Lower lobe of right lung (tissue), 2 donors: Measurements from ENCODE around the gene TJAP1. TPM values are rescaled to one million over a fixed set of nuclear protein-coding genes. Genes with fewer than 3 reads are reported as not detected.

Experiments used
- ATAC-seq, 2 donors: fragments of 200-7000 bp; cut with Tn5 transposase; one replicate each; pipeline ENCODE4 v1.9.1; 2020 to 2022; ENCODE audit warnings: mild to moderate bottlenecking in 2 of 2, moderate library complexity in 2 of 2
- DNase-seq: peaks from one replicate; pipeline ENCODE4 v3.0.0-alpha.2; 2020
- H3K27ac ChIP-seq: fragments of 200-600 bp; one replicate; pipeline ENCODE4 v1.8.0; 2022
- H3K27me3 ChIP-seq: fragments of 200-600 bp; one replicate; pipeline ENCODE4 v1.8.0; 2022; ENCODE audit warnings: low read depth
- H3K36me3 ChIP-seq: fragments of 200-600 bp; one replicate; pipeline ENCODE4 v1.8.0; 2022; ENCODE audit warnings: mild to moderate bottlenecking
- H3K4me1 ChIP-seq: fragments of 200-600 bp; one replicate; pipeline ENCODE4 v1.8.0; 2022
- H3K4me3 ChIP-seq: fragments of 200-600 bp; one replicate; pipeline ENCODE4 v1.8.0; 2022; ENCODE audit warnings: mild to moderate bottlenecking
- H3K9me3 ChIP-seq: fragments of 200-600 bp; one replicate; pipeline ENCODE4 v1.8.0; 2022
- CTCF ChIP-seq: fragments of 200-600 bp; IDR thresholded peaks from one replicate; pipeline ENCODE4 v1.8.0; 2022; ENCODE audit warnings: antibody characterized with exemption, mild to moderate bottlenecking
- intact Hi-C: fragments of 100-400 bp; cut with DNase I; formaldehyde crosslinking; loops from one replicate; pipeline ENCODE4 v1.11.0; 2022
- total RNA-seq: library from RNA; stranded (reverse); fragmentation: NEBNext Ultra II Directional; extraction: Animal tissue kit (Norgen Biotek cat#: 25700); gene quantifications from one replicate; pipeline ENCODE4 v1.2.1, GENCODE V29; 2021
- donor health status: DM: no; HTN: yes; CAD: no; lungs with severe emphysema.

TJAP1 gene
- total RNA-seq, 1 donor from 2014 or later = 34.3 TPM

- TF ChIP-seq CTCF = no peak
- H3K27ac ChIP-seq = no peak overlapping the region
- intact Hi-C loops = no loop called here
- H3K9me3 ChIP-seq = no peaks in the 10 kb centered on the region
- peaks cover 99% of the 10 kb centered on the region for H3K36me3 ChIP-seq
- H3K4me3 ChIP-seq = no peak overlapping the region
- DNase-seq (no peak), ATAC-seq (no peak)
- H3K27me3 ChIP-seq = no peaks in the 10 kb centered on the region
- no peaks in the 10 kb centered on the region for H3K4me1 ChIP-seq
Measured at GRCh38 chr6:43442935-43443334, 34.4 kb upstream of the TJAP1 start.

- DNase-seq (no peak), ATAC-seq (no peak)
- peaks cover 99% of the 10 kb centered on the region for H3K36me3 ChIP-seq
- H3K4me1 ChIP-seq = no peaks in the 10 kb centered on the region
- H3K27me3 ChIP-seq = no peaks in the 10 kb centered on the region
- H3K9me3 ChIP-seq = no peaks in the 10 kb centered on the region
- TF ChIP-seq CTCF = no peak
- intact Hi-C loops = no loop called here
- no peak overlapping the region for H3K27ac ChIP-seq
- no peak overlapping the region for H3K4me3 ChIP-seq
Measured at GRCh38 chr6:43444036-43444435, 33.3 kb upstream of the TJAP1 start.

- intact Hi-C loops = no loop called here
- Histone ChIP-seq H3K9me3 (no peaks in the 10 kb centered on the region), H3K4me1 (no peaks in the 10 kb centered on the region), H3K36me3 (peaks cover 99% of the 10 kb centered on the region), H3K27me3 (no peaks in the 10 kb centered on the region), H3K4me3 (no peak overlapping the region), H3K27ac (no peak overlapping the region)
- no peak for TF ChIP-seq CTCF
- DNase-seq (no peak), ATAC-seq (no peak)
Measured at GRCh38 chr6:43444582-43444981, 32.8 kb upstream of the TJAP1 start.

GRCh38 chr6:43445576-43445975 is 31.8 kb upstream of the TJAP1 start:
- H3K27me3 ChIP-seq = no peaks in the 10 kb centered on the region
- H3K36me3 ChIP-seq = peaks cover 99% of the 10 kb centered on the region
- intact Hi-C loops = no loop called here
- H3K27ac ChIP-seq = no peak overlapping the region
- H3K9me3 ChIP-seq = no peaks in the 10 kb centered on the region
- no peak for TF ChIP-seq CTCF
- DNase-seq (no peak), ATAC-seq (no peak)
- no peaks in the 10 kb centered on the region for H3K4me1 ChIP-seq
- no peak overlapping the region for H3K4me3 ChIP-seq

GRCh38 chr6:43447604-43448003 is 29.8 kb upstream of the TJAP1 start:
- Histone ChIP-seq H3K4me3 (no peak overlapping the region), H3K27ac (no peak overlapping the region), H3K36me3 (peaks cover 99% of the 10 kb centered on the region), H3K4me1 (no peaks in the 10 kb centered on the region), H3K9me3 (no peaks in the 10 kb centered on the region), H3K27me3 (no peaks in the 10 kb centered on the region)
- intact Hi-C loops = no loop called here
- no peak for TF ChIP-seq CTCF
- no peak for ATAC-seq
- DNase-seq = no peak

- Histone ChIP-seq H3K4me1 (no peaks in the 10 kb centered on the region), H3K27ac (no peak overlapping the region), H3K36me3 (peaks cover 93% of the 10 kb centered on the region), H3K27me3 (no peaks in the 10 kb centered on the region), H3K4me3 (no peak overlapping the region), H3K9me3 (no peaks in the 10 kb centered on the region)
- TF ChIP-seq CTCF = no peak
- intact Hi-C loops = no loop called here
- no peak for DNase-seq
- no peak for ATAC-seq
Measured at GRCh38 chr6:43448916-43449315, 28.5 kb upstream of the TJAP1 start.
